ENCODE measurements around the gene CDKN2AIPNL. TPM values are rescaled to one million over a fixed set of nuclear protein-coding genes. Genes with fewer than 3 reads are reported as not detected.

The CDKN2AIPNL gene
- total RNA-seq, 2 experiments from 2014 or later = 12.8 to 15.5 TPM

DNA sequence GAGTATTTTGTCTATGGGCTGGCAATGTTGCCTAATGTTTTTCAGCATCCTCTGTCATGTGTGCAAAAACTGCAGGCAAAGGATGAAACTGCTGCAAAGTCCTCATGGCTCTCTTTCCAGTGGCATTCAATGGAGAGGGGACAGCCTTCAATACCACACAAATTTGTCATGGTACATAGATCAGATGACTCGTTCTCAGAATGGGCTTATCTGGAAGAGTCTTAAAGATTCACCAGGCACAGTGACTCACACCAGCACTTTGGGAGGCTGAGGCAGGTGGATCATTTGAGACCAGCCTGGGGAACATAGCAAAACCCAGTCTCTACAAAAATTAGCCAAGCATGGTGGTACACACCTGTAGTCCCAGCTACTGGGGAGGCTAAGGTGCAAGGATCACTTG is 5.3 kb downstream of the CDKN2AIPNL start:
- intact Hi-C loops (cut with DNase I, micrococcal nuclease) = no loop called here
- CTCF ChIA-PET = interaction anchor here (0.8 kb wide), 1 partner anchor 180 kb away, joined by 3 read pairs; no protein-coding TSS in a partner anchor
- H3K36me3 Mint-ChIP-seq (ENCODE audit: low read depth) = peaks cover 31% of the 10 kb centered on the region

DNA sequence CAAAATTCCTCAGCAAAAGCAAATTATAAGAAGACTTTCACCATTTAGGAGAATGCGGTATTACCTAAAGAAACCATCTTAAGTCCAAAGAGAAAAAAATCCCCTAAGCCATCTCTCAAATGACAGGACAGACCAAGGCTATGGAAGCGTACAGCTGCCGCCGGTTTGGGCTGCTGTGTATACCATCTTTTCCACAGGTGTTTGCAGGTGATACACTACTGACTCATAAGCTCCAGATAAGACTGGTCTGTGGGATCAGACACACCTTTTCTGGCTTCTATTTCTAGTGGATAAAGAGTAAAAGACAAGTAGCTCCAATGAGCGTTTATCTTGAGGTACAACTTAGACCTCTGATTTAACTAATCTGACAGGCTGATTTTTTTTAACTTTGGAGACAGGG is 7.7 kb downstream of the CDKN2AIPNL start:
- H3K4me1 ChIP-seq (ENCODE audit: insufficient read depth, low read length) = no peaks in the 10 kb centered on the region
- Mint-ChIP-seq H3K4me1 (ENCODE audit: low read depth) (peaks cover 4% of the 10 kb centered on the region), H3K4me3 (no peak overlapping the region), H3K36me3 (ENCODE audit: low read depth) (peaks cover 42% of the 10 kb centered on the region), H3K9me3 (no peaks in the 10 kb centered on the region), H3K27me3 (no peaks in the 10 kb centered on the region), H3K27ac (no peak overlapping the region)
- TF ChIP-seq, protein P1, sequence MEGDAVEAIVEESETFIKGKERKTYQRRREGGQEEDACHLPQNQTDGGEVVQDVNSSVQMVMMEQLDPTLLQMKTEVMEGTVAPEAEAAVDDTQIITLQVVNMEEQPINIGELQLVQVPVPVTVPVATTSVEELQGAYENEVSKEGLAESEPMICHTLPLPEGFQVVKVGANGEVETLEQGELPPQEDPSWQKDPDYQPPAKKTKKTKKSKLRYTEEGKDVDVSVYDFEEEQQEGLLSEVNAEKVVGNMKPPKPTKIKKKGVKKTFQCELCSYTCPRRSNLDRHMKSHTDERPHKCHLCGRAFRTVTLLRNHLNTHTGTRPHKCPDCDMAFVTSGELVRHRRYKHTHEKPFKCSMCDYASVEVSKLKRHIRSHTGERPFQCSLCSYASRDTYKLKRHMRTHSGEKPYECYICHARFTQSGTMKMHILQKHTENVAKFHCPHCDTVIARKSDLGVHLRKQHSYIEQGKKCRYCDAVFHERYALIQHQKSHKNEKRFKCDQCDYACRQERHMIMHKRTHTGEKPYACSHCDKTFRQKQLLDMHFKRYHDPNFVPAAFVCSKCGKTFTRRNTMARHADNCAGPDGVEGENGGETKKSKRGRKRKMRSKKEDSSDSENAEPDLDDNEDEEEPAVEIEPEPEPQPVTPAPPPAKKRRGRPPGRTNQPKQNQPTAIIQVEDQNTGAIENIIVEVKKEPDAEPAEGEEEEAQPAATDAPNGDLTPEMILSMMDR (IDR thresholded peaks at IDR 0.05) = no peak
- intact Hi-C loops (cut with DNase I, micrococcal nuclease) = no loop called here
- no peak for DNase-seq
- POLR2A ChIA-PET = no interaction called here
- no peak overlapping the region for H3K27ac ChIP-seq (ENCODE audit: low read depth in 1 of 2, low read length in 2 of 2)
- H3K36me3 ChIP-seq (ENCODE audit: insufficient read depth, low read length) = peaks cover 7% of the 10 kb centered on the region
- CTCF ChIA-PET = no interaction called here
- ATAC-seq (ENCODE audit: poor library complexity) = no peak
- no peaks in the 10 kb centered on the region for H3K27me3 ChIP-seq (ENCODE audit: control insufficient read depth in 1 of 2, insufficient read depth in 2 of 2, low read length in 2 of 2)
- H3K9me3 ChIP-seq (ENCODE audit: control insufficient read depth in 1 of 2, insufficient read depth in 1 of 2, low read length in 2 of 2) = no peaks in the 10 kb centered on the region
- H3K4me3 ChIP-seq (ENCODE audit: low read length) = no peak overlapping the region

More for the DNA sequence above, 5.3 kb downstream of the CDKN2AIPNL start:
- no peaks in the 10 kb centered on the region for H3K9me3 Mint-ChIP-seq
- H3K27ac Mint-ChIP-seq = no peak overlapping the region
- POLR2A ChIA-PET = no interaction called here
- no peak overlapping the region for H3K4me3 Mint-ChIP-seq
- Histone ChIP-seq H3K36me3 (ENCODE audit: insufficient read depth, low read length) (peaks cover 7% of the 10 kb centered on the region), H3K27ac (ENCODE audit: low read depth in 1 of 2, low read length in 2 of 2) (no peak overlapping the region), H3K9me3 (ENCODE audit: control insufficient read depth in 1 of 2, insufficient read depth in 1 of 2, low read length in 2 of 2) (no peaks in the 10 kb centered on the region), H3K4me1 (ENCODE audit: insufficient read depth, low read length) (peaks cover 14% of the 10 kb centered on the region), H3K4me3 (ENCODE audit: low read length) (no peak overlapping the region), H3K27me3 (ENCODE audit: control insufficient read depth in 1 of 2, insufficient read depth in 2 of 2, low read length in 2 of 2) (no peaks in the 10 kb centered on the region)
- DNase-seq (no peak), ATAC-seq (ENCODE audit: poor library complexity) (no peak)
- peaks cover 28% of the 10 kb centered on the region for H3K4me1 Mint-ChIP-seq (ENCODE audit: low read depth)
- no peaks in the 10 kb centered on the region for H3K27me3 Mint-ChIP-seq
- TF ChIP-seq, protein P1 (IDR thresholded peaks at IDR 0.05) = no peak

DNA sequence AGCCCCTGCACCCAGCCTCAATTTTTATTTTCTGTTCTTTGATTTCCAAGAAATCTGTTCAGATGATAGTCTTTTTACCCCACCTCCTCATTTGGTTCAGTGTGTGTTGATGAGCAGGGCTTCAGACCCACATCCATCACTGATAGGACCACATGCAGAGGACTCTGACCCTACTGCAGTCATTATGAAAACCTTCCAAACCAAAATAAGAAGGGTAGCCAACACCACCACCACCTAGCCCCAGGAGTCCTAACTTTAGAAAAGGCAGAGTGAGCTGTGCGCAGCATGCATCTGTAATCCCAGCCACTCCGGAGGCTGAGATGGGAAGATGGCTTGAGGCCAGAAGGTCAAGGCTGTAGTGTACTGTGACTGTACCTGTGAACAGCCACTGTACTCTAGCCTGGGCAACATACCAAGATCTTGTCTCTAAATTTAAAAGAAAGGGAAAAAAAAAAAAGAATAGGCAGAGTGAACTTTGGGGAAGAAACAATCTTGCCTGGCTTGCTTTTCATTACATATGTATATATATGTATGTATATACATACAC is 13.0 kb downstream of the CDKN2AIPNL start:
- Mint-ChIP-seq H3K36me3 (ENCODE audit: low read depth) (peaks cover 76% of the 10 kb centered on the region), H3K9me3 (no peaks in the 10 kb centered on the region), H3K4me3 (no peak overlapping the region), H3K27me3 (no peaks in the 10 kb centered on the region), H3K4me1 (ENCODE audit: low read depth) (peaks cover 2% of the 10 kb centered on the region), H3K27ac (no peak overlapping the region)
- peaks cover 27% of the 10 kb centered on the region for H3K36me3 ChIP-seq (ENCODE audit: insufficient read depth, low read length)
- TF ChIP-seq, protein P1 (IDR thresholded peaks at IDR 0.05) = no peak
- H3K9me3 ChIP-seq (ENCODE audit: control insufficient read depth in 1 of 2, insufficient read depth in 1 of 2, low read length in 2 of 2) = no peaks in the 10 kb centered on the region
- H3K4me3 ChIP-seq (ENCODE audit: low read length) = no peak overlapping the region
- DNase-seq (no peak), ATAC-seq (ENCODE audit: poor library complexity) (no peak)
- no peak overlapping the region for H3K27ac ChIP-seq (ENCODE audit: low read depth in 1 of 2, low read length in 2 of 2)
- POLR2A ChIA-PET = no interaction called here
- CTCF ChIA-PET = interaction anchor here (1.2 kb wide), 1 partner anchor 13 kb away, joined by 4 read pairs; the partner anchor contains the start of gene CDKN2AIPNL
- intact Hi-C loops (cut with DNase I, micrococcal nuclease) = no loop called here
- no peaks in the 10 kb centered on the region for H3K4me1 ChIP-seq (ENCODE audit: insufficient read depth, low read length)
- H3K27me3 ChIP-seq (ENCODE audit: control insufficient read depth in 1 of 2, insufficient read depth in 2 of 2, low read length in 2 of 2) = no peaks in the 10 kb centered on the region
